ENCODE results near the gene GORASP2.

DNA sequence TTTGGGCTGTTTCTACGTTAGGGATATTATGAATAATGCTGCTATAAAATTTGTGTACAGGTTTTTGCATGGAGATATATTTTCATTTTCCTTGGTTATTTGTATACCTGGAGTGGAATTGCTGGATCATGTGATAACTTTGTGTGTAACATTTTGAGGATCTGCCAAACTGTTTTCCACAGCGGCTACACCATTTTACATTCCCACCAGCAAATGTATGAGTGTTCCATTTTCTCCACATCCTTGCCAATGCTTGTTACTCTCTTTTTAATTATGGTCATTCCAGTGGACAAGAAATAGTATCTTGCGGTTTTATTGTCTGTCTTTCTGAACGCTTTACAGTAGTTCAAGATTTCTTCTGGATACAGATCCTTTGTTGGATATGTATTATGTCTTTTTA lies 13.6 kb downstream of the GORASP2 start:
- TF ChIP-seq CEBPB (IDR thresholded peaks at IDR 0.05) (no peak), EGR1 (IDR thresholded peaks at IDR 0.05) (no peak), RAD21 (IDR thresholded peaks at IDR 0.05; ENCODE audit: low read depth) (no peak), CREB1 (IDR thresholded peaks at IDR 0.05; ENCODE audit: low read depth) (no peak), EP300 (IDR thresholded peaks at IDR 0.05; ENCODE audit: borderline replicate concordance) (no peak)
- TF ChIP-seq, protein P1, sequence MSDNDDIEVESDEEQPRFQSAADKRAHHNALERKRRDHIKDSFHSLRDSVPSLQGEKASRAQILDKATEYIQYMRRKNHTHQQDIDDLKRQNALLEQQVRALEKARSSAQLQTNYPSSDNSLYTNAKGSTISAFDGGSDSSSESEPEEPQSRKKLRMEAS (IDR thresholded peaks at IDR 0.05) = no peak
